Measurements from ENCODE around the gene DGCR2. TPM values are rescaled to one million over a fixed set of nuclear protein-coding genes. Genes with fewer than 3 reads are reported as not detected.
"Not testable (repeated sequence)": the region's sequence is repeated elsewhere in the genome, so short reads cannot be mapped to it uniquely, and the experiment has no call there.

DGCR2 gene
- total RNA-seq, 1 donor from 2014 or later: 70.6 TPM

GRCh38 chr22:19014886-19015285 is 107.3 kb downstream of the DGCR2 start:
- TF ChIP-seq, protein P1, sequence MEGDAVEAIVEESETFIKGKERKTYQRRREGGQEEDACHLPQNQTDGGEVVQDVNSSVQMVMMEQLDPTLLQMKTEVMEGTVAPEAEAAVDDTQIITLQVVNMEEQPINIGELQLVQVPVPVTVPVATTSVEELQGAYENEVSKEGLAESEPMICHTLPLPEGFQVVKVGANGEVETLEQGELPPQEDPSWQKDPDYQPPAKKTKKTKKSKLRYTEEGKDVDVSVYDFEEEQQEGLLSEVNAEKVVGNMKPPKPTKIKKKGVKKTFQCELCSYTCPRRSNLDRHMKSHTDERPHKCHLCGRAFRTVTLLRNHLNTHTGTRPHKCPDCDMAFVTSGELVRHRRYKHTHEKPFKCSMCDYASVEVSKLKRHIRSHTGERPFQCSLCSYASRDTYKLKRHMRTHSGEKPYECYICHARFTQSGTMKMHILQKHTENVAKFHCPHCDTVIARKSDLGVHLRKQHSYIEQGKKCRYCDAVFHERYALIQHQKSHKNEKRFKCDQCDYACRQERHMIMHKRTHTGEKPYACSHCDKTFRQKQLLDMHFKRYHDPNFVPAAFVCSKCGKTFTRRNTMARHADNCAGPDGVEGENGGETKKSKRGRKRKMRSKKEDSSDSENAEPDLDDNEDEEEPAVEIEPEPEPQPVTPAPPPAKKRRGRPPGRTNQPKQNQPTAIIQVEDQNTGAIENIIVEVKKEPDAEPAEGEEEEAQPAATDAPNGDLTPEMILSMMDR (IDR thresholded peaks at IDR 0.05): no peak
- no peaks in the 10 kb centered on the region for H3K4me1 ChIP-seq
- intact Hi-C loops (cut with DNase I): no loop called here
- no peaks in the 10 kb centered on the region for H3K9me3 ChIP-seq
- ATAC-seq (no peak), DNase-seq (no peak)
- H3K36me3 ChIP-seq: no peaks in the 10 kb centered on the region
- no peak overlapping the region for H3K27ac ChIP-seq
- H3K4me3 ChIP-seq: no peak overlapping the region
- H3K27me3 ChIP-seq: peaks cover 27% of the 10 kb centered on the region

DNA sequence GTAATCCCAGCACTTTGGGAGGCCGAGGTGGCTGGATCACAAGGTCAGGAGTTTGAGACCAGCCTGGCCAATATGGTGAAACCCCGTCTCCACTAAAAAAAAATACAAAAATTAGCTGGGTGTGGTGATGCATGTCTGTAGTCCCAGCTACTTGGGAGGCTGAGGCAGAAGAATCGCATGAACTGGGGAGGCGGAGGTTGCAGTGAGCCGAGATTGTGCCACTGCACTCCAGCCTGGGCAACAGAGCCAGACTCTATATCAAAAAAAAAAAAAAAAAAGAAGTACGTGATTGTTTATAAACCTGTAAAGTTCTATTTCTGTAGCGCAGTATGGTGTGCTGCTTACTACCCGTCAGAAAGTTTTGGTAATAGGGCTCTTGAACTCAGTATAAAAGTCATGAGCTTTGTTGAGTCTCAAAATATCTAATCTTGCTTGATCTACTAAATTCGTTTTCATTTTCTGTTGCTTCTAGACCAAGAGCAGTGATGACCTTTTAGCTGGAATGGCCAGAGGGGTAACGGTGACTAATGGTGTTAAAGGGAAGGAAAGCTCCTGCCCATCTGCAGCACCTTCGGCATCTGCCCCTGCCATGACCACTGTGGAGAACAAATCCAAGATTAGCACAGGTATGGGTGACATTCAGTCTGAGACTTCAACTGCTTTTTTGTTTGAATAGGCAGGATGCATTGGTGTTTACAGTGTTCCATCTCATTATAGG is 108.2 kb downstream of the DGCR2 start:
- H3K4me3 ChIP-seq; H3K36me3 ChIP-seq; H3K4me1 ChIP-seq; DNase-seq; H3K9me3 ChIP-seq; ATAC-seq; H3K27ac ChIP-seq; intact Hi-C loops (cut with DNase I): not testable (repeated sequence)
- peaks cover 21% of the 10 kb centered on the region for H3K27me3 ChIP-seq

DNA sequence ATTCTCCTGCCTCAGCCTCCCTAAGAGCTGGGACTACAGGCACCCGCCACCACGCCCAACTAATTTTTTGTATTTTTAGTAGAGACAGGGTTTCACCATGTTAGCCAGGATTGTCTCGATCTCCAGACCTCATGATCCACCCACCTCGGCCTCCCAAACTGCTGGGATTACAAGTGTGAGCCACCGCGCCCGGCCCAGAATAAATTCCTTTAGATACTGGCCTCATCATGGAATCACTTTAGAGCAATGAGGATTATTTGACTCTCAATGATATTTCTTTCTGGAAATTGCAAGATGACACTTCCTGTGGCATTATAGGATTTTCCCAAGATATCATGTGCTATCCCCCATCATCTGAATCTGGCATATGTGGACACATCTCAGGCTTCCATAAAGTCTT is 108.8 kb downstream of the DGCR2 start:
- H3K27ac ChIP-seq; DNase-seq; ATAC-seq; H3K36me3 ChIP-seq; intact Hi-C loops (cut with DNase I); H3K4me1 ChIP-seq; H3K9me3 ChIP-seq; H3K4me3 ChIP-seq: not testable (repeated sequence)
- H3K27me3 ChIP-seq: peaks cover 15% of the 10 kb centered on the region

DNA sequence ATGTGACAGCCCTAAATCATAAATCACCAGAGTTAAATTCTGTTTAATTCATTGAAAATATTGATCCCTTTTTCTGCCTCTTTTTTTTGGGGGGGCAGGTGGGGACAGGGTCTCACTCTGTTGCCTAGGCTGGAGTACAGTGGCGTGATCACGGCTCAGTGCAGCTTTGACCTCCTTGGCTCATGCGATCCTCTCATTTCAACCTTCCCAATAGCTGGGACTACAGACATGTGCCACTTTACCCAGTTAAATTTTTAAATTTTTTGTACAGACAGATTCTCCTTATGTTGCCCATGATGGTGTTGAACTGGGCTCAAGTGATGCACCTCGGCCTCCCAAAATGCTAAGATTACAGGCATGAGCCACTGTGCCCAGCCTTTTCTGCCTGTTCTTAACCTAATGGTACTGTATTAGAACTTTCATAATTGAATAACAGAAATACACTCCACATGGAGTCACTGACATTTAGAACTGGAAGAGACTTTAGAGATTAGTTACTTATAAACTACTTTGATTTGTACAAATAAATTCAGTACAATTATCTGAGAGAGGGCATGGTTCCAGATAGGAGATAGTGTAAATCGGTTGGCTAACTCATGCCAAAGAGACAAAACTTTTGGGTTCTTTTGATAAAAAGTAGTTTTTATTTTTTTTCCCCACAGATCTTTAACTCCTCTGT is 109.8 kb downstream of the DGCR2 start:
- ATAC-seq (no peak), DNase-seq (no peak)
- intact Hi-C loops (cut with DNase I): no loop called here
- TF ChIP-seq, protein P1 (IDR thresholded peaks at IDR 0.05): no peak
- Histone ChIP-seq H3K9me3 (no peaks in the 10 kb centered on the region), H3K4me1 (no peaks in the 10 kb centered on the region), H3K36me3 (no peaks in the 10 kb centered on the region), H3K27ac (no peak overlapping the region), H3K27me3 (peaks cover 9% of the 10 kb centered on the region), H3K4me3 (no peak overlapping the region)

DNA sequence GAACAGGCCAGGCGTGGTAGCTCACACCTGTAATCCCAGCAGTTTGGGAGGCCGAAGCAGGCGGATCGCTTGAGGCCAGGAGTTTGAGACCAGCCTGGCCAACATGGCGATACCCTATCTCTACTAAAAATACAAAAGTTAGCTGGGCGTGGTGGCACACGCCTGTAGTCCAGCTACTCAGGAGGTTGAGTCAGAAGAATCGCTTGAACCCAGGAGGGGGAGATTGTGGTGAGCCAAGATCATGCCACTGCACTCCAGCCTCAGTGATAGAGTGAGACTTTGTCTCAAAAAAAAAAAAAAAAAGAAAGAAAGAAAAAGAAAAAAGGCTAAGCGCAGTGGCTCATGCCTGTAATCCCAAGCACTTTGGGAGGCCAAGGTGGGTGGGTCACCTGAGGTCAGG is 110.6 kb downstream of the DGCR2 start:
- DNase-seq; intact Hi-C loops (cut with DNase I): not testable (repeated sequence)

DNA sequence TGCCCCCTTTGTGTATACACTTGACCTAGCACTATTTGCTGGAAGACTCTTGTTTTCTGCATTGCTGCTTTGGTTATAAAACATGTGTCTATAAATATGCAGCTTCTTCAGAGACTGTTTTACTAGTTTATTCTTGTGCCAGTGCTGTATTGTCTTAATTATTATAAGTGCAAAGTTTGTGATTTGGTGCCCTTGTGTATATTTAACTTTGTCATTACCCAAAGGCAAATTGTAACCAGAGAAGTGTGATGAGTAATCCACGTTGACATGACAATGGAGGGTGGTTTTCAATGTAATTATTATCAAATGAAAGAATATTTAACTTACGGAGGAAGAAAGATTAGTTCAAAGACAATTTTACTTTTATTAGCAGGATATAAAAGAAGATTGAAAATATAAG is 111.1 kb downstream of the DGCR2 start:
- DNase-seq (no peak), ATAC-seq (no peak)
- intact Hi-C loops (cut with DNase I): no loop called here
- Histone ChIP-seq H3K36me3 (no peaks in the 10 kb centered on the region), H3K4me1 (no peaks in the 10 kb centered on the region), H3K27ac (no peak overlapping the region), H3K4me3 (no peak overlapping the region), H3K9me3 (no peaks in the 10 kb centered on the region), H3K27me3 (peaks cover 13% of the 10 kb centered on the region)
- TF ChIP-seq, protein P1 (IDR thresholded peaks at IDR 0.05): no peak

More for the DNA sequence above, 110.6 kb downstream of the DGCR2 start:
- H3K36me3 ChIP-seq, ATAC-seq, H3K4me1 ChIP-seq, H3K9me3 ChIP-seq, H3K4me3 ChIP-seq, H3K27ac ChIP-seq: not testable (repeated sequence)
- peaks cover 14% of the 10 kb centered on the region for H3K27me3 ChIP-seq

DNA sequence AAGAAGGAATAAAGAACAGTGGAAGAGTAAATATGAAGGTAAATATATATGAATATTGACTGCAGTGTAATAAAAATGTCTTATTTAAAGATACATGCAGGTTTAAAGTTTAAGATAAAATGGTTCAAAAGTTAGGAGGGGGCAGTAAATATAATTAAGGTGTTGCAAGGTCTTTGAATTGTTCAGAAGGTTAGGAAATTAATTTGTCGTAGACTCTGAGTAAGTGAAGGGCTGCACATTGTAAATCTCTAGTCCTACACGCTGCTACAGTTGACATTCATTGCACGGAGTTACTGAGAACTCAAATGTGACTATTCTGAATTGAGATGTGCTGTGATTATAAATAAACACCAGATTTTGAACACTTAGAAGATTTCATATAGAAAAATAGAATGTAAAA is 116.3 kb downstream of the DGCR2 start:
- TF ChIP-seq, protein P1 (IDR thresholded peaks at IDR 0.05): no peak
- Histone ChIP-seq H3K27me3 (peaks cover 11% of the 10 kb centered on the region), H3K27ac (no peak overlapping the region), H3K36me3 (no peaks in the 10 kb centered on the region), H3K9me3 (no peaks in the 10 kb centered on the region), H3K4me1 (no peaks in the 10 kb centered on the region), H3K4me3 (no peak overlapping the region)
- intact Hi-C loops (cut with DNase I): no loop called here
- no peak for DNase-seq
- ATAC-seq: no peak

Data from upper lobe of right lung (tissue), 1 donor.